Fibroblast of gingiva (primary cell): ENCODE results near the gene FRAS1.
"Not testable (repeated sequence)": the region's sequence is repeated elsewhere in the genome, so short reads cannot be mapped to it uniquely, and the experiment has no call there.

ENCODE experiments used
- DNase-seq: peaks from one replicate; pipeline ENCODE4 v3.0.0-alpha.2; 2011; ENCODE audit warnings: low read depth

FRAS1 gene

GRCh38 chr4:78167510-78167909 is 110.4 kb downstream of the FRAS1 start:
- no peak for DNase-seq

GRCh38 chr4:78168029-78168428 is 110.9 kb downstream of the FRAS1 start:
- DNase-seq, result no peak

- no peak for DNase-seq
These were observed 112.6 kb downstream of the FRAS1 start for GRCh38 chr4:78169728-78170127.

GRCh38 chr4:78171482-78171881 is 114.4 kb downstream of the FRAS1 start:
- DNase-seq, result no peak

GRCh38 chr4:78174891-78175290 is 117.8 kb downstream of the FRAS1 start:
- DNase-seq, result no peak

- DNase-seq, result no peak
These were observed 122.1 kb downstream of the FRAS1 start for GRCh38 chr4:78179196-78179595.

GRCh38 chr4:78181681-78182234 is 124.6 kb downstream of the FRAS1 start:
- not testable (repeated sequence) for DNase-seq

- DNase-seq, result no peak
These were observed 127.5 kb downstream of the FRAS1 start for GRCh38 chr4:78184584-78184983.

GRCh38 chr4:78185117-78185516 is 128.0 kb downstream of the FRAS1 start:
- DNase-seq, result no peak

- no peak for DNase-seq
These were observed 129.7 kb downstream of the FRAS1 start for GRCh38 chr4:78186597-78187543.

- no peak for DNase-seq
These were observed 132.9 kb downstream of the FRAS1 start for GRCh38 chr4:78190068-78190467.

- no peak for DNase-seq
These were observed 133.5 kb downstream of the FRAS1 start for GRCh38 chr4:78190595-78190994.

- DNase-seq, result no peak
These were observed 140.8 kb downstream of the FRAS1 start for GRCh38 chr4:78197947-78198346.

- no peak for DNase-seq
These were observed 142.9 kb downstream of the FRAS1 start for GRCh38 chr4:78199984-78200383.

- DNase-seq, result no peak
These were observed 143.8 kb downstream of the FRAS1 start for GRCh38 chr4:78200949-78201348.

GRCh38 chr4:78204176-78204575 is 147.1 kb downstream of the FRAS1 start:
- no peak for DNase-seq

GRCh38 chr4:78205591-78205990 is 148.5 kb downstream of the FRAS1 start:
- DNase-seq, result no peak

- no peak for DNase-seq
These were observed 150.4 kb downstream of the FRAS1 start for GRCh38 chr4:78207541-78207940.

GRCh38 chr4:78207951-78208350 is 150.8 kb downstream of the FRAS1 start:
- DNase-seq, result no peak

GRCh38 chr4:78208896-78209295 is 151.8 kb downstream of the FRAS1 start:
- not testable (repeated sequence) for DNase-seq

GRCh38 chr4:78210694-78211410 is 153.7 kb downstream of the FRAS1 start:
- no peak for DNase-seq

- DNase-seq, result no peak
These were observed 156.1 kb downstream of the FRAS1 start for GRCh38 chr4:78213218-78213617.

- no peak for DNase-seq
These were observed 157.0 kb downstream of the FRAS1 start for GRCh38 chr4:78214078-78214477.
